ENCODE measurements around the gene ZNF628.

The ZNF628 gene

DNA sequence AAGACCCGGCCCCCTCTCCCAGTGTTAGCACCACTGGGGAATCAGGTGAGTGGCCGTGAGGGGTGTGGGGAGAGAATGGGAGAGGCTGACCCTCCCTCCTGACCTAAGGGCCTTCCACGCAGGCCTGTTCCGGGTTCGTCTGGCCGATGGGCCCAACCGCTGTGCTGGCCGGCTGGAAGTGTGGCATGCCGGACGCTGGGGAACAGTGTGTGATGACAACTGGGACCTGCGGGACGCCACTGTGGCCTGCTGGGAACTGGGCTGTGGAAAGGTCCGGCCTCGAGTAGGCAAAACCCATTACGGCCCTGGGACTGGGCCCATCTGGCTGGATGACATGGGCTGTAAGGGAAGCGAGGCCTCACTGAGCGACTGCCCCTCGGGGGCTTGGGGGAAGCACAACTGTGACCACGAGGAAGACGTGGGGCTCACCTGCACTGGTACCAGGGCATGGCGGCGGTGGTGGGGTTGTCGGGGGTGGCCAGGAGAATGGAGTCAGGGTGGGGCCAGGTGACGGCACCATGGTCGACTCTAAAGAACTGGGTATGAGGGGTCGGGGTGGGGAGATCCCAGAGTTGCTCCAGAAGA is 24.0 kb downstream of the ZNF628 start:
- Histone ChIP-seq H3F3A (ENCODE audit: insufficient read depth, low read length) (no peaks in the 10 kb centered on the region), H3K79me2 (ENCODE audit: insufficient read depth, low read length) (no peaks in the 10 kb centered on the region), H3K9me3 (ENCODE audit: low read length) (no peaks in the 10 kb centered on the region), H3K9ac (ENCODE audit: low read length) (no peak overlapping the region), H3K27ac (ENCODE audit: low read depth, low read length, poor library complexity, severe bottlenecking) (no peak overlapping the region), H3K4me1 (ENCODE audit: insufficient read depth, low read length, severe bottlenecking) (peaks cover 6% of the 10 kb centered on the region), H2AFZ (ENCODE audit: low read length) (no peak overlapping the region), H3K4me3 (ENCODE audit: low read depth, low read length, poor library complexity, severe bottlenecking) (no peak overlapping the region), H3K27me3 (ENCODE audit: insufficient read depth, low read length) (peaks cover 3% of the 10 kb centered on the region; the same call in 1 of the 2 replicates), H3K9me2 (ENCODE audit: low read depth, low read length) (no peaks in the 10 kb centered on the region), H3K4me2 (ENCODE audit: low read length) (no peak overlapping the region), H3K36me3 (ENCODE audit: insufficient read depth, low read length) (no peaks in the 10 kb centered on the region), H4K20me1 (ENCODE audit: insufficient read depth, low read length) (no peaks in the 10 kb centered on the region)
- TF ChIP-seq EZH2 (IDR thresholded peaks at IDR 0.05; ENCODE audit: borderline replicate concordance, low read length): no peak
- TF ChIP-seq, protein P1, sequence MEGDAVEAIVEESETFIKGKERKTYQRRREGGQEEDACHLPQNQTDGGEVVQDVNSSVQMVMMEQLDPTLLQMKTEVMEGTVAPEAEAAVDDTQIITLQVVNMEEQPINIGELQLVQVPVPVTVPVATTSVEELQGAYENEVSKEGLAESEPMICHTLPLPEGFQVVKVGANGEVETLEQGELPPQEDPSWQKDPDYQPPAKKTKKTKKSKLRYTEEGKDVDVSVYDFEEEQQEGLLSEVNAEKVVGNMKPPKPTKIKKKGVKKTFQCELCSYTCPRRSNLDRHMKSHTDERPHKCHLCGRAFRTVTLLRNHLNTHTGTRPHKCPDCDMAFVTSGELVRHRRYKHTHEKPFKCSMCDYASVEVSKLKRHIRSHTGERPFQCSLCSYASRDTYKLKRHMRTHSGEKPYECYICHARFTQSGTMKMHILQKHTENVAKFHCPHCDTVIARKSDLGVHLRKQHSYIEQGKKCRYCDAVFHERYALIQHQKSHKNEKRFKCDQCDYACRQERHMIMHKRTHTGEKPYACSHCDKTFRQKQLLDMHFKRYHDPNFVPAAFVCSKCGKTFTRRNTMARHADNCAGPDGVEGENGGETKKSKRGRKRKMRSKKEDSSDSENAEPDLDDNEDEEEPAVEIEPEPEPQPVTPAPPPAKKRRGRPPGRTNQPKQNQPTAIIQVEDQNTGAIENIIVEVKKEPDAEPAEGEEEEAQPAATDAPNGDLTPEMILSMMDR (IDR thresholded peaks at IDR 0.05; ENCODE audit: low read length): no peak

DNA sequence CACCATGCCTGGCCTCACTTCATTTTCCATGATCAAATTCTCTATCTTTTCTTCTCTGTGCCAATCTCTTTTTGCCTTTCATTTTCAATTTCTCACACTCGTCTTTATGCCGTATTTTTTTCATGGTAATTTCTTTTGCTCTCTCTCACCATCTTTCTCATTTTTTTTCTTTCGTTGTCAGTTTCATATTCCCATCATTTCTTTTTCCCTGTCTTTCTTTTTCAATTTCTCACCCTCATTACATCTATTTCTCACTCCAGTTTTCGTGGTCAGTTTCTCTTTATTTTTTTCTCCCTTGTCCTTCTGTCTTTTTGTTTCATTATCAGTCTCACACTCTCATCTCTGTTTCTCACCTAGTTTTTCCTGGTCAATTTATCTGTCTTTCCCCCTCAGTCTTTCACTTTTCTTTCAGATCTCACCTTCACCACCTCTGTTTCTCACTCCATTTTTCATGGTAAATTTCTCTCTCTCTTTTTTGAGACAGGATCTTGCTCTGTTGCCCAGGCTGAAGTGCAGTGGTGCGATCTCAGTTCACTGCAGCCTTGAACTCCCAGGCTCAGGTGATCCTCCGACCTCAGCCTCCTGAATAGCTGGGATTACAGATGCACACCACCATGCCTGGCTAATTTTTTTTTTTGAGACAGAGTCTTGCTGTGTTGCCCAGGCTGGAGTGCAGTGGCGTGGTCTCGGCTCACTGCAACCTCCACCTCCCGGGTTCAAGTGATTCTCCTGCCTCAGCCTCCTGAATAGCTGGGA is 26.0 kb downstream of the ZNF628 start:
- Histone ChIP-seq H3F3A (ENCODE audit: insufficient read depth, low read length) (no peaks in the 10 kb centered on the region), H3K9ac (ENCODE audit: low read length) (no peak overlapping the region)

DNA sequence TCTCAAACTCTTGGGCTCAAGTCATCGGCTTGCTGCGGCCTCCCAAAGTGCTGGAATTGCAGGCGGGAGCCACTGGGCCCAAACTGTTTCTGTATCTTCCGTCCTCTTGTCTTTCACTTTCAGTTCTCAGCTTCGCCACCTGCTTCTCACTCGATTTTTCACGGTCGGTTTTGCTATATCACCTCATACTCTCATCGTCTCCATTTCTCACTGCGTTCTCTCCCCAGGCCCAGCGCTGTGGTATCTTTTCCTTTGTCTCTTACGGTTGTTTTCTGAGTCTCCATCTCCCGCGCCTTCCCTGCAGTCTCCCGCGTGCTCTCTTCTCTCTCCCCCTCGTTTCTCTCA is 26.7 kb downstream of the ZNF628 start:
- Histone ChIP-seq H3K4me2 (ENCODE audit: low read length) (no peak overlapping the region), H3K27ac (ENCODE audit: low read depth, low read length, poor library complexity, severe bottlenecking) (no peak overlapping the region)

More for the DNA sequence above, 26.0 kb downstream of the ZNF628 start:
- Histone ChIP-seq H3K9me3 (ENCODE audit: low read length) (no peaks in the 10 kb centered on the region), H3K9me2 (ENCODE audit: low read depth, low read length) (no peaks in the 10 kb centered on the region), H3K4me3 (ENCODE audit: low read depth, low read length, poor library complexity, severe bottlenecking) (no peak overlapping the region), H2AFZ (ENCODE audit: low read length) (no peak overlapping the region), H3K27me3 (ENCODE audit: insufficient read depth, low read length) (peaks cover 4% of the 10 kb centered on the region; the same call in 1 of the 2 replicates), H3K4me2 (ENCODE audit: low read length) (no peak overlapping the region), H3K4me1 (ENCODE audit: insufficient read depth, low read length, severe bottlenecking) (peaks cover 6% of the 10 kb centered on the region), H3K36me3 (ENCODE audit: insufficient read depth, low read length) (no peaks in the 10 kb centered on the region), H3K79me2 (ENCODE audit: insufficient read depth, low read length) (no peaks in the 10 kb centered on the region), H3K27ac (ENCODE audit: low read depth, low read length, poor library complexity, severe bottlenecking) (no peak overlapping the region), H4K20me1 (ENCODE audit: insufficient read depth, low read length) (no peaks in the 10 kb centered on the region)
- TF ChIP-seq, protein P1 (IDR thresholded peaks at IDR 0.05; ENCODE audit: low read length): no peak
- no peak for TF ChIP-seq EZH2 (IDR thresholded peaks at IDR 0.05; ENCODE audit: borderline replicate concordance, low read length)

More for the DNA sequence above, 26.7 kb downstream of the ZNF628 start:
- Histone ChIP-seq H3K4me1 (ENCODE audit: insufficient read depth, low read length, severe bottlenecking) (peaks cover 6% of the 10 kb centered on the region), H3K36me3 (ENCODE audit: insufficient read depth, low read length) (no peaks in the 10 kb centered on the region), H3F3A (ENCODE audit: insufficient read depth, low read length) (no peaks in the 10 kb centered on the region), H3K9me2 (ENCODE audit: low read depth, low read length) (no peaks in the 10 kb centered on the region), H3K79me2 (ENCODE audit: insufficient read depth, low read length) (no peaks in the 10 kb centered on the region), H3K27me3 (ENCODE audit: insufficient read depth, low read length) (peaks cover 4% of the 10 kb centered on the region; the same call in 1 of the 2 replicates), H3K4me3 (ENCODE audit: low read depth, low read length, poor library complexity, severe bottlenecking) (no peak overlapping the region), H3K9me3 (ENCODE audit: low read length) (no peaks in the 10 kb centered on the region), H4K20me1 (ENCODE audit: insufficient read depth, low read length) (no peaks in the 10 kb centered on the region), H2AFZ (ENCODE audit: low read length) (no peak overlapping the region), H3K9ac (ENCODE audit: low read length) (no peak overlapping the region)
- TF ChIP-seq, protein P1 (IDR thresholded peaks at IDR 0.05; ENCODE audit: low read length): no peak
- no peak for TF ChIP-seq EZH2 (IDR thresholded peaks at IDR 0.05; ENCODE audit: borderline replicate concordance, low read length)
